Ishikawa (cell line): ENCODE data around the gene ADGRF3.

ENCODE experiments used
- CEBPB ChIP-seq: IDR thresholded peaks from 2 replicates; pipeline ENCODE4 v1.6.1; 2012
- EGR1 ChIP-seq: IDR thresholded peaks from 2 replicates; pipeline ENCODE4 v1.6.1; 2012
- EP300 ChIP-seq: IDR thresholded peaks from 2 replicates; pipeline ENCODE4 v1.6.1; 2012; ENCODE audit warnings: borderline replicate concordance
- FOXM1 ChIP-seq: IDR thresholded peaks from 2 replicates; pipeline ENCODE4 v1.6.1; 2012; ENCODE audit warnings: low read depth, borderline replicate concordance
- NFIC ChIP-seq: IDR thresholded peaks from 2 replicates; pipeline ENCODE4 v1.6.1; 2012
- RAD21 ChIP-seq: IDR thresholded peaks from 2 replicates; pipeline ENCODE4 v1.6.1; 2012; ENCODE audit warnings: low read depth
- TAF1 ChIP-seq: IDR thresholded peaks from 2 replicates; pipeline ENCODE4 v1.6.1; 2012; ENCODE audit warnings: low read depth, mild to moderate bottlenecking
- TCF12 ChIP-seq: IDR thresholded peaks from 2 replicates; pipeline ENCODE4 v1.6.1; 2012; ENCODE audit warnings: low read depth
- TEAD4 ChIP-seq: IDR thresholded peaks from 2 replicates; pipeline ENCODE4 v1.6.1; 2012
- YY1 ChIP-seq: IDR thresholded peaks from 2 replicates; pipeline ENCODE4 v1.6.1; 2012; ENCODE audit warnings: low read depth
- ZBTB7A ChIP-seq: IDR thresholded peaks from 2 replicates; pipeline ENCODE4 v1.6.1; 2012; ENCODE audit warnings: low read depth
- TF ChIP-seq, protein P1 (sequence below): IDR thresholded peaks from 2 replicates; pipeline ENCODE4 v1.6.1; 2012
- TF ChIP-seq, protein P2 (sequence below): IDR thresholded peaks from 2 replicates; pipeline ENCODE4 v1.6.1; 2012
- TF ChIP-seq, protein P3 (sequence below): IDR thresholded peaks from 2 replicates; pipeline ENCODE4 v1.6.1; 2012; ENCODE audit warnings: low read depth, mild to moderate bottlenecking

The ADGRF3 gene

DNA sequence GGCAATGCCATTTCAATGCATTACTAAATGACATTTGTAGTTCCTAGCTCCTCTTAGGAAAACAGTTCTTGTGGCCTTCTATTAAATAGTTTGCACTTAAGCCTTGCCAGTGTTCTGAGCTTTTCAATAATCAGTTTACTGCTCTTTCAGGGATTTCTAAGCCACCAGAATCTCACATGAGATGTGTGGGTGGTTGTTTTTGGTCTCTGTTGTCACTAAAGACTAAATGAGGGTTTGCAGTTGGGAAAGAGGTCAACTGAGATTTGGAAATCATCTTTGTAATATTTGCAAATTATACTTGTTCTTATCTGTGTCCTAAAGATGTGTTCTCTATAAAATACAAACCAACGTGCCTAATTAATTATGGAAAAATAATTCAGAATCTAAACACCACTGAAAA, 56.6 kb downstream of the ADGRF3 start:
- no peak for TF ChIP-seq RAD21
- TF ChIP-seq YY1: no peak
- no peak for TF ChIP-seq ZBTB7A
- TF ChIP-seq NFIC: no peak
- TF ChIP-seq, protein P1, sequence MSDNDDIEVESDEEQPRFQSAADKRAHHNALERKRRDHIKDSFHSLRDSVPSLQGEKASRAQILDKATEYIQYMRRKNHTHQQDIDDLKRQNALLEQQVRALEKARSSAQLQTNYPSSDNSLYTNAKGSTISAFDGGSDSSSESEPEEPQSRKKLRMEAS: no peak
- no peak for TF ChIP-seq CEBPB
- TF ChIP-seq, protein P2, sequence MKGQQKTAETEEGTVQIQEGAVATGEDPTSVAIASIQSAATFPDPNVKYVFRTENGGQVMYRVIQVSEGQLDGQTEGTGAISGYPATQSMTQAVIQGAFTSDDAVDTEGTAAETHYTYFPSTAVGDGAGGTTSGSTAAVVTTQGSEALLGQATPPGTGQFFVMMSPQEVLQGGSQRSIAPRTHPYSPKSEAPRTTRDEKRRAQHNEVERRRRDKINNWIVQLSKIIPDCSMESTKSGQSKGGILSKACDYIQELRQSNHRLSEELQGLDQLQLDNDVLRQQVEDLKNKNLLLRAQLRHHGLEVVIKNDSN: no peak
- no peak for TF ChIP-seq TCF12
- TF ChIP-seq, protein P3, sequence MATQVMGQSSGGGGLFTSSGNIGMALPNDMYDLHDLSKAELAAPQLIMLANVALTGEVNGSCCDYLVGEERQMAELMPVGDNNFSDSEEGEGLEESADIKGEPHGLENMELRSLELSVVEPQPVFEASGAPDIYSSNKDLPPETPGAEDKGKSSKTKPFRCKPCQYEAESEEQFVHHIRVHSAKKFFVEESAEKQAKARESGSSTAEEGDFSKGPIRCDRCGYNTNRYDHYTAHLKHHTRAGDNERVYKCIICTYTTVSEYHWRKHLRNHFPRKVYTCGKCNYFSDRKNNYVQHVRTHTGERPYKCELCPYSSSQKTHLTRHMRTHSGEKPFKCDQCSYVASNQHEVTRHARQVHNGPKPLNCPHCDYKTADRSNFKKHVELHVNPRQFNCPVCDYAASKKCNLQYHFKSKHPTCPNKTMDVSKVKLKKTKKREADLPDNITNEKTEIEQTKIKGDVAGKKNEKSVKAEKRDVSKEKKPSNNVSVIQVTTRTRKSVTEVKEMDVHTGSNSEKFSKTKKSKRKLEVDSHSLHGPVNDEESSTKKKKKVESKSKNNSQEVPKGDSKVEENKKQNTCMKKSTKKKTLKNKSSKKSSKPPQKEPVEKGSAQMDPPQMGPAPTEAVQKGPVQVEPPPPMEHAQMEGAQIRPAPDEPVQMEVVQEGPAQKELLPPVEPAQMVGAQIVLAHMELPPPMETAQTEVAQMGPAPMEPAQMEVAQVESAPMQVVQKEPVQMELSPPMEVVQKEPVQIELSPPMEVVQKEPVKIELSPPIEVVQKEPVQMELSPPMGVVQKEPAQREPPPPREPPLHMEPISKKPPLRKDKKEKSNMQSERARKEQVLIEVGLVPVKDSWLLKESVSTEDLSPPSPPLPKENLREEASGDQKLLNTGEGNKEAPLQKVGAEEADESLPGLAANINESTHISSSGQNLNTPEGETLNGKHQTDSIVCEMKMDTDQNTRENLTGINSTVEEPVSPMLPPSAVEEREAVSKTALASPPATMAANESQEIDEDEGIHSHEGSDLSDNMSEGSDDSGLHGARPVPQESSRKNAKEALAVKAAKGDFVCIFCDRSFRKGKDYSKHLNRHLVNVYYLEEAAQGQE: no peak

DNA sequence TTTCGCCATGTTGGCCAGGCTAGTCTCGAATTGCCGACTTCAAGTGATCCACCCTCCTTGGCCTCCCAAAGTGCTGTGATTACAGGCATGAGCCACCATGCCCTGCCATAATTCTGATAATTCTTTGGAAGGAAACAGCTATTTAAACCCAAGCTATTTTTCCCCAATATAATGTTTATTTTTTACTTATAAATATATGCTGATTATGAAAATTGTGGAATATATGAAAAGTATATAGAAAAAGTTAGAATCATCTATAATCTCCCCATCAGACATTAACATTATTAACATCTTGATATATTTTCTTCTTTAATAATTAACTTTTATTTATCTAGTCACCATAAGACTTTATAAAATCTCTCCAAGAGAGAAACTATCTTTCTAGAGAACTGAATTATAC, 60.7 kb downstream of the ADGRF3 start:
- TF ChIP-seq TEAD4: no peak
- no peak for TF ChIP-seq TCF12
- TF ChIP-seq RAD21: no peak
- TF ChIP-seq, protein P2: no peak
- TF ChIP-seq, protein P1: no peak
- no peak for TF ChIP-seq CEBPB
- TF ChIP-seq, protein P3: no peak
- no peak for TF ChIP-seq YY1
- no peak for TF ChIP-seq FOXM1
- TF ChIP-seq TAF1: no peak
- no peak for TF ChIP-seq EGR1
- no peak for TF ChIP-seq NFIC

DNA sequence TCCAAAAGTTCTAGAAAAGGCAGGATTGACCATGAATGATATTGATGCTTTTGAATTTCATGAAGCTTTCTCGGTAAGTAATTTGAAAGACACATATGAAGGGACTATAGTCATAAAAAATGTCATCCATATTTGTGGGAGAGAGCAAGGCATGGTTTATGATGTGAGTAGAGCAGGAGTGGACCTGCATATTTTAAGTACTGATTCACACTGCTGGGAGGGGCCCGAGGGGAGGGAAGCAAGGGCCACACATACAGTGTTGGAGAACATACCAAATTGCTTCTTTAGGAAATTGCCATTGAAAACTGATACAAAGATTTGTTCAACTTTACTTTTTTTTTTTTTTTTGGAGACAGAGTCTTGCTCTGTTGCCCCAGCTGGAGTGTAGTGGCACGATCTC, 62.5 kb downstream of the ADGRF3 start:
- no peak for TF ChIP-seq TEAD4
- TF ChIP-seq, protein P2: no peak
- TF ChIP-seq ZBTB7A: no peak
- no peak for TF ChIP-seq NFIC
- TF ChIP-seq, protein P3: no peak
- no peak for TF ChIP-seq YY1
- TF ChIP-seq, protein P1: no peak

DNA sequence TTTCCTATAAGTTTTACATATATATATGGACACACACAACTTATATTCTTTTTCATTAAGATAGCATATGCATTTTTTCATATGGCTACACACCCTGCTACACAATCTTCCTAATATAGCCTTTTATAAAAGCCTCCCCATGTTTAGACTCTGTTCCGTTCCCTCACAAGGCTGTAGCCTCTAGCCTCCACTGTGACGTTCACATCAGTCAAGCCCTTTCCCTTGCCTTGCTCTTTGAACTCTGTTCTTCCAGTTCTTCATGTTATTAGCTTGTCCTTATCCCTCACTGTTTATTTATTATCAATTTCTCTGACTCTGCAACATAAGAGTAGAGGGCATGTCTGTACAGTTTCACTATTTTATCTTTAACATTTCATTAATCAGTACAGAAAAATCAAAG, 63.0 kb downstream of the ADGRF3 start:
- no peak for TF ChIP-seq NFIC
- TF ChIP-seq, protein P3: no peak
- no peak for TF ChIP-seq EP300
- no peak for TF ChIP-seq EGR1
